Measurements from ENCODE around the gene RAB11FIP3. TPM values are rescaled to one million over a fixed set of nuclear protein-coding genes. Genes with fewer than 3 reads are reported as not detected.

Gene RAB11FIP3
- polyA plus RNA-seq, 4 donors = 72.7 to 100 (median 91.3) TPM

DNA sequence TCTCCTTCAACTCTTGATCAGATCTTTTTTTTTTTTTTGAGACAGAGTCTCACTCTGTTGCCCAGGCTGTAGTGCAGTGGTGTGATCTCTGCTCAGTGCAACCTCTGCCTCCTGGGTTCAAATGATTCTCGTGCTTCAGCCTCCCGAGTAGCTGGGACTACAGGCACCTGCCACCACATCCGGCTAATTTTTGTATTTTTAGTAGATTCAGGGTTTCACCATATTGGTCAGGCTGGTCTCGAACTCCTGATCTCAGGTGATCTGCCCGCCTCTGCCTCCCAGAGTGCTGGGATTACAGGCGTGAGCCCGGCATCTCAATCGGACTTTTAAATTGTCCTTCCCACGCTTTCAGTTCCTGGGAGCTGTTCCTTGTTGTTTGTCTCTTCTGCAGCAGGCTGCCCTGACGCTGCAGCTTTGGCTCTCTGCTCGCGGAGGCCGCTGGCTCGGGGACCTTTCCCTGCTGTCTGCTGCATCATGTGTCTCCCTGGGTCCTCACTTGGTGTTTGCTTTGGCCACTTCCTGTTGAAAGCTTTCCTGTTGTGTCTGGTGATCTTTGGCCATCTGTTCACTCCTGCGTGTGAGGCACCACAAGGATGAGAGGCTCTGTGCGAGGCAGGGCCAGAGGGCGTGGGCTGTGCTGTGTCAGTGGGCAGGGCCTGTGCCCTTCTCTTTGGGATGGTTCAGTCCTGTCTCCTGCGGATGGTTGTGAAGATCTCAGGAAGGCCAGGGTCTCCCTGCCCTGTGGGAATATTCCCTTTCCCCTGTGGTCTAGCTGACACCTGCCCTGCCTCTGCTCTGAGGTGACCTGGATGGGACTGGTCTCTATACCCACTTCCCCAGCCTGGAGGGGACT is 83.7 kb downstream of the RAB11FIP3 start:
- DNase-seq (ENCODE audit: low read depth in 4 of 4, low spot score in 3 of 4) = no peak

DNA sequence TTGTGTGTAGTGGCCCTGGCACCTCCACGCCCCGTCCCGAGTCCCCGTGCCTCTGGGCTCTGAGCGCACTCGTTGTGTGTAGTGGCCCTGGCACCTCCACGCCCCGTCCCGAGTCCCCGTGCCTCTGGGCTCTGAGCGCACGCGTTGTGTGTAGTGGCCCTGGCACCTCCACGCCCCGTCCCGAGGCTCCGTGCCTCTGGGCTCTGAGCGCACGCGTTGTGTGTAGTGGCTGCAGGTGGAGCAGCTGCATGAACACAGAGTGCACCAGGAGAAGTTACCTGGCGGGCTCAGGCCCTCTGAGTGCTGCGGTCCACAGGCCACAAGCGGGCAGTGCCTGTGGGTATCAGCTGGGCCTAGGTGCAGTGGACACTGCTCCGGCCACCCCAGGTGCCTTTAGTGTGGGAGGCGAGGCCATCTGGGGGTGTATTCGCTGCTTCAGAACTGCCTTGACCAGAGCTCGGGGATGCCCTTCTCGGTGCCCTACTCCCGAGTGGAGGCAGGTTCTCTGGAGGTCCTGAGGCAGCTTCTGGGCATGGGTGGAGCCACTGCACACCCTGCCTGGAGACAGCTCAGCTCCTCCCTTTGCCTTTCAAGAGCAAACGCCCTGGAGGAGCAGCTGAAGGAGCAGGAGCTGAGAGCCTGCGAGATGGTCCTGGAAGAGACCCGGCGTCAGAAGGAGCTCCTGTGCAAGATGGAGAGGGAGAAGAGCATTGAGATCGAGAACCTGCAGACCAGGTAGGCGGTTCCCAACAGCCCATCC is 84.8 kb downstream of the RAB11FIP3 start:
- DNase-seq (ENCODE audit: low read depth in 4 of 4, low spot score in 3 of 4) = no peak

GRCh38 chr16:512802-513201 is 87.4 kb downstream of the RAB11FIP3 start:
- DNase-seq (ENCODE audit: low read depth in 4 of 4, low spot score in 3 of 4) = no peak

- no peak for DNase-seq (ENCODE audit: low read depth in 4 of 4, low spot score in 3 of 4)
These were observed 88.5 kb downstream of the RAB11FIP3 start for GRCh38 chr16:513950-514349.

DNA sequence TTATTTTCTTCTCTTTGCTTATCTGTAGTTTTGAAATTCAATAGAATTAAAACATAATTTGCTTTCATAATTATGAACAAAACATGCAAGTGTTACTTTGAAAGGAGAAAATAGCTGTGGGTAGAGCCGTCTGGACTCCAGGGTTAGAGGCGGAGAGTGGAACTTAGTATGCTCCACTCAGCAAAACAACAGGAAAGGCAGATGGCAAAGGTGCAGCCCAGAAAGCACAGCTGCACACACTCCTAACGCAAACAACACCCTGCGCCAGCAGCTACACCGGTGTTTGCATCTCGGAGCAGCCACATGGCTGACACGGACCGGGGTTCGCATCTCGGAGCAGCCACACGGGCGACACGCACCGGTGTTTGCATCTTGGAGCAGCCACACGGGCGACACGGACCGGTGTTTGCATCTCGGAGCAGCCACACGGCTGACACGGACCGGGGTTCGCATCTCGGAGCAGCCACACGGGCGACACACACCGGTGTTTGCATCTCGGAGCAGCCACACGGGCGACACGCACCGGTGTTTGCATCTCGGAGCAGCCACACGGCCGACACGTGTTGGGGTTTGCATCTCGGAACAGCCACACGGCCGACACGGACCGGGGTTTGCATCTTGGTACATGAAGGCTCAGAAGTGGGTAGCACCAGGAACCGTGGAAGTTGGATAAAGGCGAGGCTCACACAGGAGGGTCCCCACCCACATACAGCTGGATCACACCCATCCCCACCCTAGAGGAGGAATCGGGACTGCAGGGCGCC is 89.9 kb downstream of the RAB11FIP3 start:
- DNase-seq (ENCODE audit: low read depth in 4 of 4, low spot score in 3 of 4) = no peak

DNA sequence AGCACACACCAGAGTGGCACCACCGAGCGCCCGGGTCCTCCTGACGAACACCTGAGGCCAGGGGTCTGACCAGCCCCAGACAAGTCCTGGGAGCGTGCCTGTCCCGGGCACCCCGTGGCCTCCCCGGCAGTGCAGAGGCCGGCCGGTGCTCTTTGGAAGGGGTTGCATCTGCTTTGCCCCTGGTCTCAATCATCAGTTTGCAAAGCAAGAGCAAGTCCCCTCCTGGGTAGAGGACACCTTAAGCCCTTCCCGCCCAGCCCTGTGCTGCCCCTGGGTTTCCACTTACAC is 90.4 kb downstream of the RAB11FIP3 start:
- no peak for DNase-seq (ENCODE audit: low read depth in 4 of 4, low spot score in 3 of 4)

DNA sequence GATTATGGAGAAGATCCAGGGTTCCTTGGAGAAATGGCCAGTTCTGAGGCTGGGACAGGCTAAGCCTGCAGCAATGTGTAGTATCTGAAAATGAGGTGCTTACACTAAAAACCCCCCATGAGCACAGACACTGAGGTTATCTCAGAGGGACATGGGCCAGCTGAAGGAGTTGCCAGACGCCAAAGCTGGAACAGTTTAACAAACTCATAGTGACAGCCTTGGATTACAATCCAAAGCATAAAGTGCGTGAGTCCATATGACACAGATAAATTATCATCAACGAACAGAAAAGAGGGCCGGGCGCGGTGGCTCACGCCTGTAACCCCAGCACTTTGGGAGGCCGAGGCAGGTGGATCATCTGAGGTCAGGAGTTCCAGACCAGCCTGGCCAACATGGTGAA is 90.9 kb downstream of the RAB11FIP3 start:
- DNase-seq (ENCODE audit: low read depth in 4 of 4, low spot score in 3 of 4) = no peak

GRCh38 chr16:518858-519257 is 93.4 kb downstream of the RAB11FIP3 start:
- DNase-seq (ENCODE audit: low read depth in 4 of 4, low spot score in 3 of 4) = no peak

DNA sequence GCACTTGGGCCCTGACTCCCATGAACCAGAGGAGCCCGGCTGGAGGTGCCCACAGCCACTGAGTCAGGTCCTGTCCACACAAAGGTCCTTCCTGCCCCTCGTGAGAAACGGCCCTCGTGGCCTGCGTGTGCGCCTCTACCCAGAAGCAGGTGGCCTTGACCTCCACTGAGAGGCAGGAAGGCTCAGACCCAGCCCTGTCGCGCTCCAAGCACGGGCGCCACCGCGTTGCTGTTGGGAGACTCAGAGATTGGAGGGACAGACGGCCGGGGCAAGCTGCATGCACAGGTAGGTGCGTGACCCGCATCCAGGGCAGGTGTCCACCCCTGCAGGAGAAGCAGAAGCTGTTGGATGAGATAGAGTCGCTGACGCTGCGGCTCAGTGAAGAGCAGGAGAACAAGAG is 94.0 kb downstream of the RAB11FIP3 start:
- no peak for DNase-seq (ENCODE audit: low read depth in 4 of 4, low spot score in 3 of 4)

DNA sequence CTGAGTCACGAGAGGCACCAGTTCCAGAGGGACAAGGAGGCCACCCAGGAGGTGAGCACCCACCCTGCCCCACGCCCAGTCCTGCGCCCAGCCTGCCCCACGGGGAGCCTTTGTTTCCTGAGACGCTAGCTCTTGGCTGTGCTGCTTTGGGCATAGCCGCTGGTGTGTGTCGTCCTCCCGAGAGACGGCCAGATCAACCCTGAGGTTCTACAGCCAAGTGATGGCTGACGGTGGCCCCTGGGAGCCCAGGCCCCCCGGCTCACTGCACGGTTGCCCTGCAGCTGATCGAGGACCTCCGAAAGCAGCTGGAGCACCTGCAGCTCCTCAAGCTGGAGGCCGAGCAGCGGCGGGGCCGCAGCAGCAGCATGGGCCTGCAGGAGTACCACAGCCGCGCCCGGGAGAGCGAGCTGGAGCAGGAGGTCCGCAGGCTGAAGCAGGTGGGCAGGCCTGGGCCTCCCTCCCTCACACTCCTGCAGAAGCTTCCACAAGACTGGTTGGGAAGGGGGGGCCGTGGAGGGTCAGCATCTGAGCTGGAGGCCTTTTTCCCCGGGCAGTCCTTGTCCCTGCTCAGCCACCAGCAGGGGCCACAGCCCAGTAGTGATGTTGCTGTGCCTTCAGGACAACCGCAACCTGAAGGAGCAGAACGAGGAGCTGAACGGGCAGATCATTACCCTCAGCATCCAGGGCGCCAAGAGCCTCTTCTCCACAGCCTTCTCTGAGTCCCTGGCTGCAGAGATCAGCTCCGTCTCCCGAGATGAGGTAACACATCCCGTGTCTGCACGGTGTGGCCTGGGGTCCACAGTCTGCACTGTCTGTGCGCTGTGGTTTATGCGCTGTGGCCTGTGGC is 94.6 kb downstream of the RAB11FIP3 start:
- no peak for DNase-seq (ENCODE audit: low read depth in 4 of 4, low spot score in 3 of 4)

DNA sequence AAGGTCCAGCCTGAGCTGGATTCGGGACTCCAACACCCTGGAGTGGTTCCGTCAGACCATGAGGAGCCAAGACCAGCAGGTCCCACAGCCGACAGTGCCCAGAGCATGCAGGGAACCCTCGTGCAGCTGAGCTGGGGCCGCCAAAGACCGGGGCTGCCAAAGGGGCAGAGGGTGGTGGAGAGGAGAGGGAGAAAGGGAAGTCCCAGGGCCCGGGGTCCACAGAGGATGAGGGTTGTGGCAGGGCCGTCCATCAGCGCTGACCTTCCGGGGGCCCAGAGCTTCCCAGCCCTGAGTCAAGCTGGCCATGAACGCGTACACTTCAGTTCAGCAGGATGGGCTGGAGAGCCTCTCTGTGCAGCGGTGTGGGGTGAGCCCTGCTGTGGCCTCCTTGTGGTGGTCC is 95.4 kb downstream of the RAB11FIP3 start:
- no peak for DNase-seq (ENCODE audit: low read depth in 4 of 4, low spot score in 3 of 4)

DNA sequence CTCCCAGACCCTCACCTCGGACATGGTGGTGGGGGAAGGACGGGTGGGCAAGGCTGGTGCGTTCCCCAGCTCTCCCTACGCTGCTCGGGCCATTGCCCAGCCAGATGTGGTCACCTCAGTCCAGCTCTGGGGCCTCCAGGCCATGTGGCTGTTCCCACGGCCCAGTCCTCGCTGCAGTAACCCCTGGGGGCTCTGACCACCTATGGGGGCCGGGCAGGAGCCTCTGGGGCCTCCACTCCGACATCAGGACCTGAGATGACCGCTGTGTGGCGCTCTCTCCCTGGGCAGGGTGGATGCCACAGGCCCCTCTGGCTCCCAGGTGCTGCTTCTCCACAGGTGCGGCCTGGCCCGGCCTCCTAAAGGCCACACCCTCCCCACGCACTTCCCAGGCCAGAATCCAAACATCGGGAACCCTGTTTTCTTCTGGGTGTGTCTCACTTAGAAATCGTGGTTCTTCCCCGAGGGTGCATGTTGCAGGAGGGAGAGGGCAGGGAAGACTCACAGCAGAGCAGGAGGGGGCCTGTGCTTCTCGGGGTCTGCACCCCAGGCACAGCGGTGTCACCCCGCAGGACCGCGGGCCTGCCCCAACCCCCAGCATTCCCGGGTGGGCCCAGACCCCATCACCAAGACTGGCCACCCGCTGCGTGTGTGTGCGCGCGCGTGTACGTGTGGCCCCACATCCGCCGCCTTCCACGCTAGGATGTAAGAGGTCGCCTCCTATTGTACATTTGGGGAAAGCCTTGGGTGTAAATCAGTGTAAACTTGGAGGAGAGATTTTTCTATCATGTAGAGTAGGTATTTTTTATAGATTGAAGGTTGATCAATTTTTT is 96.1 kb downstream of the RAB11FIP3 start:
- no peak for DNase-seq (ENCODE audit: low read depth in 4 of 4, low spot score in 3 of 4)

GRCh38 chr16:522320-523096 is 97.1 kb downstream of the RAB11FIP3 start:
- DNase-seq (ENCODE audit: low read depth in 4 of 4, low spot score in 3 of 4) = no peak

DNA sequence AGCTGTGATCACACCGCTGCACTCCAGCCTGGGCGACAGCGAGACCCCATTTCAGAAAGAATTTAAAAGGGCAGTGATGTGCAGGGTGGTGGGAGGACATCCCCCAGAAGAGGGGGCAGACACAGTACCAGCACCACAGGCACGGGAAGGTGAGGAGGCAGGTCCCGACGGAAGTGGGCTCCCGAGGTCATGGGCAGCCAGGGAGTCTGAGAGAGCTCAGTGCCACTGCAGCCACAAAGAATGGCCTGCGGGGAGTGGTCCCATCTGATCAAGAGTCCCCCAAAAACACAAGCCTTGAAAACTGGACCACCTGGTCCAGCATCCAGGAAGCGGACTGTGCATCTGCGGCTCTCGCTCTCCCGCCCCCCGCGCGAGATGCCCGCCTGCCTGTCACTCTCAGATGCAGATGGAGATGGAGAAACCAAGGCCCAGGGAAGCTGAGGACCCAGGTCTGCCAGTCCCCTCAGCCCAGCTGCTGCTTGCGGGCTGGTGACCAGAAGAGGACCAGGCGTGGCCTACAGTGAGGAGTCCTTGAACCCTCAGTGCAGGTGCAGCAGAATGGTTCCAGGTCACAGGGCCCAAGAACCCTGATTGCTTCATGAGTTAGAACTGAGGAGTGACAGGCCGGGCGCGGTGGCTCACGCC is 97.8 kb downstream of the RAB11FIP3 start:
- DNase-seq (ENCODE audit: low read depth in 4 of 4, low spot score in 3 of 4) = no peak

GRCh38 chr16:524274-525040 is 99.0 kb downstream of the RAB11FIP3 start:
- no peak for DNase-seq (ENCODE audit: low read depth in 4 of 4, low spot score in 3 of 4)

DNA sequence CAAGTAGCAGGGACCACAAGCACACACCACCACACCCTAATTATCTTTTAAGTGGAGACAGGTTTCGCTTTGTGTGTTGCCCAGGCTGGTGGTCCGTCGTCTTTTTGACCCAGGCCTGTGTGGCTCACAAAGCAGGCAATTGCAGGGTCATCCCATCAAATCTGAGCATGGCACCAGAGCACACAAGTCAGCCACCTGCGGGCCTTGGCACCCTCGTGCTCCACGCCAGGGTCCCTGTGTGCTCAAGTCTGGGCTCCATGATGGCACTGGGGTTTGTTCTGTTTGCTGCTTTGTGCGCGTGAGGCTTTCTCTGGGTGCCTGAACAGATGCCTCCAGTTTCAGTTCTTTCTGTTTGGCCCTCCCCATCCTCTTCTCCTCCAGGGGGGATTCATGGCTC is 99.7 kb downstream of the RAB11FIP3 start:
- no peak for DNase-seq (ENCODE audit: low read depth in 4 of 4, low spot score in 3 of 4)

- no peak for DNase-seq (ENCODE audit: low read depth in 4 of 4, low spot score in 3 of 4)
These were observed 100.2 kb downstream of the RAB11FIP3 start for GRCh38 chr16:525520-526180.

All from right renal pelvis (tissue), 4 donors.